HepG2 (cell line): ENCODE data around the gene MECR. TPM values are rescaled to one million over a fixed set of nuclear protein-coding genes. Genes with fewer than 3 reads are reported as not detected.

ENCODE experiments used
- ARHGAP35 ChIP-seq: sonication (generic); formaldehyde crosslinking; IDR thresholded peaks from 2 replicates; pipeline ENCODE4 v1.9.0; 2022; ENCODE audit warnings: mild to moderate bottlenecking, inconsistent platforms, moderate library complexity, missing genetic modification reagents, borderline replicate concordance
- BCLAF1 ChIP-seq: fragments of 450-650 bp; IDR thresholded peaks from 2 replicates; pipeline ENCODE4 v1.6.1; 2017; ENCODE audit warnings: mild to moderate bottlenecking
- BRD4 ChIP-seq: sonication (generic); formaldehyde crosslinking; IDR thresholded peaks from 2 replicates; pipeline ENCODE4 v1.4.0; 2020; ENCODE audit warnings: missing genetic modification reagents
- CBFB ChIP-seq: sonication (generic); formaldehyde crosslinking; IDR thresholded peaks from 2 replicates; pipeline ENCODE4 v1.4.0; 2020; ENCODE audit warnings: missing genetic modification reagents
- LCORL ChIP-seq, 2 experiments: fragments of 450-650 bp in 1 of 2; sonication (generic) in 1 of 2; formaldehyde crosslinking in 1 of 2; IDR thresholded peaks; 2 replicates each; pipeline versions ENCODE4 v1.5.0 to v1.6.1; 2017 to 2020; ENCODE audit warnings: antibody characterized with exemption in 1 of 2, missing genetic modification reagents in 1 of 2
- MED13 ChIP-seq: sonication (generic); formaldehyde crosslinking; IDR thresholded peaks from 2 replicates; pipeline ENCODE4 v1.5.0; 2020; ENCODE audit warnings: missing genetic modification reagents
- MEIS2 ChIP-seq: sonication (generic); formaldehyde crosslinking; IDR thresholded peaks from 2 replicates; pipeline ENCODE4 v1.9.0; 2021; ENCODE audit warnings: mild to moderate bottlenecking, missing genetic modification reagents
- NFATC3 ChIP-seq: sonication (generic); formaldehyde crosslinking; IDR thresholded peaks from 2 replicates; pipeline ENCODE4 v1.5.1; 2020; ENCODE audit warnings: mild to moderate bottlenecking, missing genetic modification reagents
- NKX3-1 ChIP-seq: sonication (generic); formaldehyde crosslinking; IDR thresholded peaks from 2 replicates; pipeline ENCODE4 v1.5.0; 2020; ENCODE audit warnings: missing genetic modification reagents
- NONO ChIP-seq, 2 experiments: fragments of 450-650 bp in 1 of 2; sonication (generic) in 1 of 2; formaldehyde crosslinking in 1 of 2; IDR thresholded peaks in 1 of 2; conservative IDR thresholded peaks in 1 of 2; 2 replicates each; pipeline versions ENCODE4 v1.6.1 to v1.8.0; 2017 to 2022; ENCODE audit warnings: mild to moderate bottlenecking in 1 of 2, missing genetic modification reagents in 1 of 2, moderate library complexity in 1 of 2
- PHF21A ChIP-seq: sonication (generic); formaldehyde crosslinking; IDR thresholded peaks from 2 replicates; pipeline ENCODE4 v1.5.0; 2020; ENCODE audit warnings: mild to moderate bottlenecking, missing genetic modification reagents
- SP4 ChIP-seq: sonication (generic); formaldehyde crosslinking; IDR thresholded peaks from 2 replicates; pipeline ENCODE4 v1.8.1; 2023; ENCODE audit warnings: mild to moderate bottlenecking, missing genetic modification reagents
- XRCC5 ChIP-seq: fragments of 200-400 bp; formaldehyde crosslinking; optimal IDR thresholded peaks from 2 replicates; pipeline ENCODE3; 2017; ENCODE audit warnings: mild to moderate bottlenecking, low read length
- ZBTB43 ChIP-seq: sonication (generic); formaldehyde crosslinking; conservative IDR thresholded peaks from 2 replicates; pipeline ENCODE4 v1.4.0; 2020; ENCODE audit warnings: missing genetic modification reagents
- ZEB1 ChIP-seq: IDR thresholded peaks from 2 replicates; pipeline ENCODE4 v1.6.1; 2012; ENCODE audit warnings: mild to moderate bottlenecking, low read depth, inconsistent platforms; ENCODE audit not compliant: insufficient replicate concordance
- ZNF550 ChIP-seq: sonication (generic); formaldehyde crosslinking; IDR thresholded peaks from 2 replicates; pipeline ENCODE4 v1.4.0; 2020; ENCODE audit warnings: mild to moderate bottlenecking, missing genetic modification reagents, borderline replicate concordance
- polyA plus RNA-seq, 8 experiments: library from polyadenylated mRNA; depleted of rRNA in 3 of 8; stranded (reverse) in 7 of 8; unstranded in 1 of 8; fragments of >200 nt; fragmentation: Illumina TruSeq in 4 of 8; extraction: Trizol in 4 of 8; gene quantifications; 2 replicates each; pipeline versions ENCODE4 v1.2.1 to v1.2.3, GENCODE V29; 2011 to 2016; ENCODE audit warnings: low read depth in 4 of 8, missing spikeins in 1 of 8, mixed read lengths in 1 of 8; ENCODE audit not compliant: insufficient read depth in 1 of 8
- total RNA-seq, 5 experiments: library from RNA; depleted of rRNA; stranded (reverse); fragments of >200 nt; fragmentation: Illumina TruSeq; extraction: Trizol; gene quantifications; 2 replicates each; pipeline ENCODE4 v1.2.3, GENCODE V29; 2016; ENCODE audit warnings: low read depth in 1 of 5
- TF ChIP-seq, protein P1 (sequence below): IDR thresholded peaks from 2 replicates; pipeline ENCODE4 v1.6.1; 2016; ENCODE audit warnings: mild to moderate bottlenecking
- TF ChIP-seq, protein P2 (sequence below): sonication (generic); formaldehyde crosslinking; IDR thresholded peaks from 2 replicates; pipeline ENCODE4 v1.4.0; 2020; ENCODE audit warnings: missing genetic modification reagents
- TF ChIP-seq, protein P3 (sequence below): sonication (generic); formaldehyde crosslinking; IDR thresholded peaks from 2 replicates; pipeline ENCODE4 v1.5.1; 2020; ENCODE audit warnings: mild to moderate bottlenecking, missing genetic modification reagents, moderate library complexity

Gene MECR
- total and polyA plus RNA-seq, 2 of the 13 experiments (the other 11 are each of a cell fraction or from before 2014, with no cell fraction given), result 18.8 to 24.9 TPM

DNA sequence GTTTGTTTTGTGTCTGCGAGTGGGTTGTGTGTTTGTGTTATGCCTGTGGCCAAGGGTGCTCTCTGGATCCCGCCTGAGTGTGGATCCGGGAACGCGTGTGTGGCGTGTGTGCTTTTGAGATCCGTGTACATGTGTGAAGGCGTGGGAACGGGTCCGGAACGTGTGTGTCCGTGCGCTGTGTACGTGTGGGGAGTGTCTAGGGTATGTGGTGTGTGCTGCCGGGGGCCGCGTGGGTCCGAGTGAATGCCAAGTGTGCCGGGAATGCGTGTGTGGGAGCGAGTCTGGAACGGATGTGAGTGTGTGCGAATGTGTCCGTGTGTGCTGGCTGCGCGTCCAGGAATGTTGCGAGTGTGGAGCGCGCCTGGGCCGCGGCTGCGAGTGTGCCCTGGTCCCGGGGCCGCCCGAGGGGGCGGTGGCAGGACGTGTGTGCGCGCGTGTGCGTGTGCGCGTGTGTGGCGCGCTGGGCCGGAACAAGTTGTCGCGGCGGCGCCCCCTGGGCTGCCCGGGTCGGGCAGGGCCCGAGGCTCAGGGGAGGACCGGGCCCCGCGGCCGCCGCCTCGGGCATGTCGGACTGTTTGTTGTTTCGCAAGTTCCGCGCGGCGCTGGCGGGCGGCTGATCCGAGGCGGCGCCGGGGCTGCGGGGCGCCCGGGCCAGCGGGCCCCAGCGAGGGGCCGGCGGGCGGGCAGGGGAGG lies 6.5 kb upstream of the MECR start (continued):
- TF ChIP-seq NKX3-1 (CRISPR knock-in tag) (peak; percentile 32; the same call in 1 of the 2 replicates), BRD4 (CRISPR knock-in tag) (no peak), PHF21A (peak; percentile 32; the same call in 1 of the 2 replicates), ARHGAP35 (no peak), NFATC3 (no peak), ZEB1 (no peak), MEIS2 (CRISPR knock-in tag) (0 out of 2 replicates have a peak, but pooled peaks have one; percentile 55), NONO (IDR thresholded peaks at IDR 0.05) (no peak), NONO (CRISPR knock-in tag; conservative IDR thresholded peaks at IDR 0.05) (peak; percentile 41; the same call in 1 of the 2 replicates), ZBTB43 (CRISPR knock-in tag) (peak; percentile 97), XRCC5 (peak; percentile 16), SP4 (CRISPR knock-in tag) (peak; percentile 49; the same call in 1 of the 2 replicates), MED13 (0 out of 2 replicates have a peak, but pooled peaks have one; percentile 34), LCORL (IDR thresholded peaks at IDR 0.05) (no peak), LCORL (CRISPR knock-in tag; IDR thresholded peaks at IDR 0.05) (no peak), CBFB (CRISPR knock-in tag) (peak; percentile 55; the same call in 1 of the 2 replicates), BCLAF1 (no peak), ZNF550 (0 out of 2 replicates have a peak, but pooled peaks have one; percentile 18)
- TF ChIP-seq, protein P1, sequence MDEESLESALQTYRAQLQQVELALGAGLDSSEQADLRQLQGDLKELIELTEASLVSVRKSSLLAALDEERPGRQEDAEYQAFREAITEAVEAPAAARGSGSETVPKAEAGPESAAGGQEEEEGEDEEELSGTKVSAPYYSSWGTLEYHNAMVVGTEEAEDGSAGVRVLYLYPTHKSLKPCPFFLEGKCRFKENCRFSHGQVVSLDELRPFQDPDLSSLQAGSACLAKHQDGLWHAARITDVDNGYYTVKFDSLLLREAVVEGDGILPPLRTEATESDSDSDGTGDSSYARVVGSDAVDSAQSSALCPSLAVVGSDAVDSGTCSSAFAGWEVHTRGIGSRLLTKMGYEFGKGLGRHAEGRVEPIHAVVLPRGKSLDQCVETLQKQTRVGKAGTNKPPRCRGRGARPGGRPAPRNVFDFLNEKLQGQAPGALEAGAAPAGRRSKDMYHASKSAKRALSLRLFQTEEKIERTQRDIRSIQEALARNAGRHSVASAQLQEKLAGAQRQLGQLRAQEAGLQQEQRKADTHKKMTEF (CRISPR knock-in tag), result peak; percentile 23; the same call in 1 of the 2 replicates
- TF ChIP-seq, protein P2, sequence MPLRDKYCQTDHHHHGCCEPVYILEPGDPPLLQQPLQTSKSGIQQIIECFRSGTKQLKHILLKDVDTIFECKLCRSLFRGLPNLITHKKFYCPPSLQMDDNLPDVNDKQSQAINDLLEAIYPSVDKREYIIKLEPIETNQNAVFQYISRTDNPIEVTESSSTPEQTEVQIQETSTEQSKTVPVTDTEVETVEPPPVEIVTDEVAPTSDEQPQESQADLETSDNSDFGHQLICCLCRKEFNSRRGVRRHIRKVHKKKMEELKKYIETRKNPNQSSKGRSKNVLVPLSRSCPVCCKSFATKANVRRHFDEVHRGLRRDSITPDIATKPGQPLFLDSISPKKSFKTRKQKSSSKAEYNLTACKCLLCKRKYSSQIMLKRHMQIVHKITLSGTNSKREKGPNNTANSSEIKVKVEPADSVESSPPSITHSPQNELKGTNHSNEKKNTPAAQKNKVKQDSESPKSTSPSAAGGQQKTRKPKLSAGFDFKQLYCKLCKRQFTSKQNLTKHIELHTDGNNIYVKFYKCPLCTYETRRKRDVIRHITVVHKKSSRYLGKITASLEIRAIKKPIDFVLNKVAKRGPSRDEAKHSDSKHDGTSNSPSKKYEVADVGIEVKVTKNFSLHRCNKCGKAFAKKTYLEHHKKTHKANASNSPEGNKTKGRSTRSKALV, result 0 out of 2 replicates have a peak, but pooled peaks have one; percentile 34
- TF ChIP-seq, protein P3, sequence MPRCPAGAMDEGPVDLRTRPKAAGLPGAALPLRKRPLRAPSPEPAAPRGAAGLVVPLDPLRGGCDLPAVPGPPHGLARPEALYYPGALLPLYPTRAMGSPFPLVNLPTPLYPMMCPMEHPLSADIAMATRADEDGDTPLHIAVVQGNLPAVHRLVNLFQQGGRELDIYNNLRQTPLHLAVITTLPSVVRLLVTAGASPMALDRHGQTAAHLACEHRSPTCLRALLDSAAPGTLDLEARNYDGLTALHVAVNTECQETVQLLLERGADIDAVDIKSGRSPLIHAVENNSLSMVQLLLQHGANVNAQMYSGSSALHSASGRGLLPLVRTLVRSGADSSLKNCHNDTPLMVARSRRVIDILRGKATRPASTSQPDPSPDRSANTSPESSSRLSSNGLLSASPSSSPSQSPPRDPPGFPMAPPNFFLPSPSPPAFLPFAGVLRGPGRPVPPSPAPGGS (CRISPR knock-in tag), result peak; percentile 6; the same call in 1 of the 2 replicates
